ENCODE data around the gene CCDC57. TPM values are rescaled to one million over a fixed set of nuclear protein-coding genes. Genes with fewer than 3 reads are reported as not detected.

The CCDC57 gene
- total and polyA plus RNA-seq, 10 donors: 28.8 to 164 (median 51.9) TPM

DNA sequence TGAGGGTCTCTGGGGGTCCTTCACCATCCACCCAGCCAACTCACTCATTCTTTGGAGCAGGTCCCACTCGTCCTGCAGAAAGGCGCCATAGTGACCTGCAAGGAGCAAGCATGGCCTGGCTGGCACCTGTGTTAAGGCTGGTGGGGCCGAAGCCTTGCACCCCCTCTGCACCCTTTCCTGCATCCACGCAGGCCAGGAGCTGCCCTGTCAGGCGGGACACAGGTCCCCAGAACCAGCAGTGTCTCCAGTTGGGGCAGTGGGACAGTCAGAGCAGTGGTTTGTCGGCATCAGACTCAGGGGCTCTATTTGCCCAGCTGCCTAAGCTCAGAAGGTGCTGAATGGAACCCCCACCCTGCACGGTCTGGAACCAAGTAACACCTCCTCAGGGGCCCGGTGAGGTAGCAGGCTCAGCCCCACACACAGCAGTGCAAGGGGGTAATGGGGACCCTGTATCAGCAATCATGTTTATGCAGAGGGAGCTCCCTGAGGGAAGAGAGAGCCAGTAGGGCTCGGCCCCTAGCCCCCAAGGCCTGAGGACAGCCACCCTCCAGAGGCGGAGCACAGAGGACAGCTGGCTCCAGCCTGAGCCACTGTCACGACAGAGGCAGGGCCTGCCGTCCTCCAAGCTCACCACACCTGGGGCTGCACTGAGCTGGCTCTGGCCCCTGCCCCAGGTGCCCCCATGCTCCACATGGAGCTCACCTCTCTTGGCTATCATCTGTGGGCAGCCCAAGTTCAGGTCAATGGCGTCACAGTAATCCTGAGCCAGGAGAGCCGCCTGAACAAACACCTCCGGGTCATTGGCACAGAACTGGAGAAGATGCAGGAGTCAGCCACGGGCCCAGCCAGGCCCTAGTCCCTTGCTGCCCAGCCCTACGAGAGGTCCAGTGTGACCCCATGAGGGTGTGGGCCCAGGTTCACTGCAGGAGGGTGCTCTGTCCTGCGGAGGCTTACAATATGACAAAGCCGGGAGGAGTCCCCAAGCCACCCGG is 148.9 kb downstream of the CCDC57 start:
- WGBS, 5 donors: 85 to 91% (median 88%) methylated on average over 11 to 20 of the region's 20 CpGs
- Histone ChIP-seq H3K27me3 (replicated peaks in 1 of 7) (no peaks in the 10 kb centered on the region), H3K27ac (peak overlapping the region in 2 of 8 donors; percentile 88 to 92), H3K4me3 (peak overlapping the region in 2 of 8 donors; percentile 73 to 96), H3K9me3 (no peaks in the 10 kb centered on the region), H3K36me3 (peaks cover 0 to 55% (median 46%) of the 10 kb centered on the region in 6 donors), H3K4me1 (peaks cover 17 to 60% (median 39%) of the 10 kb centered on the region in 6 donors)
- TF ChIP-seq POLR2A (IDR thresholded peaks at IDR 0.05) (no peak), POLR2AphosphoS5 (IDR thresholded peaks at IDR 0.05) (no peak)
- TF ChIP-seq, protein P1, sequence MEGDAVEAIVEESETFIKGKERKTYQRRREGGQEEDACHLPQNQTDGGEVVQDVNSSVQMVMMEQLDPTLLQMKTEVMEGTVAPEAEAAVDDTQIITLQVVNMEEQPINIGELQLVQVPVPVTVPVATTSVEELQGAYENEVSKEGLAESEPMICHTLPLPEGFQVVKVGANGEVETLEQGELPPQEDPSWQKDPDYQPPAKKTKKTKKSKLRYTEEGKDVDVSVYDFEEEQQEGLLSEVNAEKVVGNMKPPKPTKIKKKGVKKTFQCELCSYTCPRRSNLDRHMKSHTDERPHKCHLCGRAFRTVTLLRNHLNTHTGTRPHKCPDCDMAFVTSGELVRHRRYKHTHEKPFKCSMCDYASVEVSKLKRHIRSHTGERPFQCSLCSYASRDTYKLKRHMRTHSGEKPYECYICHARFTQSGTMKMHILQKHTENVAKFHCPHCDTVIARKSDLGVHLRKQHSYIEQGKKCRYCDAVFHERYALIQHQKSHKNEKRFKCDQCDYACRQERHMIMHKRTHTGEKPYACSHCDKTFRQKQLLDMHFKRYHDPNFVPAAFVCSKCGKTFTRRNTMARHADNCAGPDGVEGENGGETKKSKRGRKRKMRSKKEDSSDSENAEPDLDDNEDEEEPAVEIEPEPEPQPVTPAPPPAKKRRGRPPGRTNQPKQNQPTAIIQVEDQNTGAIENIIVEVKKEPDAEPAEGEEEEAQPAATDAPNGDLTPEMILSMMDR (IDR thresholded peaks at IDR 0.05 in 8 of 11, conservative IDR thresholded peaks at IDR 0.05 in 3 of 11): no peak
- peak; percentile 46 for DNase-seq
- intact Hi-C loops (cut with DNase I; ENCODE audit: low total_unique reads): no loop called here

DNA sequence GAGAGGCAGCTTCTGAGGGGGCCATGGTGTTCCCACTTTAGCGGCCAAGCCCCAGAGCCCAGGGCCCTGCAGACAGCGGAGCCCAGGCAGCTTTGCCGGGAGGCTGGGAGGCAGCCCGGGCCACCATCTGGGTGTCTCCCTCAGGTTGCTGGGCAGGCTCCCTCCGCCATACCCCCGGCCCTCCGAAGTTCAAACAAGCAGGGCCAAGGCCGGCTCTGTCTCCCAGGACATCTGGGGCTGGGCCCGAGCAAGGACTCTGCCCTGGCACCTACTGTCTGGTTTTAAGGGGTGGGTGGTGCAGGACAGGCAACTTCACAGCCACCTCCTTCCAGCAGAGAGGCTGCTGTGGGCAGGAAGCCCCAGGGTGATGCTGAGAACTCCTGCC is 149.7 kb downstream of the CCDC57 start:
- peaks cover 0 to 62% (median 54%) of the 10 kb centered on the region in 6 donors for H3K36me3 ChIP-seq
- no peaks in the 10 kb centered on the region for H3K27me3 ChIP-seq (replicated peaks in 1 of 7)

DNA sequence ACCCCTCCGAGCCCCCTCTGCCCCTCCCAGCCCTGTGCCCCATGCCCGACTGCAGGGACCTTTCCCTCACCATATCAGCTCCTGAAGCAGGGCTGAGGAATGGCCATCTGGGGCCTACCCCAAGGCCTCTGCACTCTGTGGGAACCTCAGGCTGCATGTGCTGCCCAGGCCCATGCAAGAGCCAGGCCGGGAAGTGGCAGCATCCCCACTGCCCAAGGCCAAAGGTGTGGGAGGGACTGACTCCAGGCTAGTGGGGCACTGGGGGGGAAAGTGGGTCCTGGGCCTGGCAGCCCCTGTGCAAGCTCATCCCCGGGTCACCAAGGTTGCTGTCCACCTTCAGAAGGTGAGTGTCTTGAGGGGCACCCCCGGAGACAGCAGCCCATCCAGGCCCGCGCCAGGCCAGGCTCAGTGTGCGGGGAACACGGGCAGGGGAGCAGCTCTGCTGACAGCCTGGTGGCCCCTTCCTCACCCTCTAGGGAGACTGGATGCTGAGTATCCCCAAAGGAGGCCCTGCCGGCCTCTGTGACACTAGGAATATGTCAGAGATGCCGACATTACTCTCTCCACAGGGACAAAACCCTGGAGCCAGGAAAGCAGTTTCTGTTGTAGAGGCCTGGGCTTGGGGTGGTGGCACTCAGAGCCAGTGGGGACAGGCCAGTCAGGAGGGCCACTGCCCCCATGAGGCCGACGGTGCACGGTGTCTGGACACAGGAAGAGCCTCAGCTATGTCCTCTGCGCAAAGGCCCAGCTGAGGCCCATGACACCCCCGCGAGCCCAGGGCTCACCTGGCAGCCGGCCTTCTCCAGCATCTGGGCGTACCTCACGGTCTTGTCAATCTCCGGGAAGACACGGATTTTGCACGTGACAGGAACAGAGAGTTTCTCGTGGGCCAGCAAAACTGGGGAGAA is 150.3 kb downstream of the CCDC57 start:
- 75 to 95% (median 86%) methylated on average over 17 to 24 of the region's 24 CpGs for WGBS, 5 donors
- intact Hi-C loops (cut with DNase I; ENCODE audit: low total_unique reads): no loop called here

More for the DNA sequence above, 149.7 kb downstream of the CCDC57 start:
- intact Hi-C loops (cut with DNase I; ENCODE audit: low total_unique reads): no loop called here
- H3K9me3 ChIP-seq: no peaks in the 10 kb centered on the region
- H3K4me3 ChIP-seq: no peak overlapping the region
- peaks cover 17 to 67% (median 41%) of the 10 kb centered on the region in 6 donors for H3K4me1 ChIP-seq
- no peak for DNase-seq
- TF ChIP-seq, protein P1 (IDR thresholded peaks at IDR 0.05 in 8 of 11, conservative IDR thresholded peaks at IDR 0.05 in 3 of 11): no peak
- TF ChIP-seq POLR2AphosphoS5 (IDR thresholded peaks at IDR 0.05) (no peak), POLR2A (IDR thresholded peaks at IDR 0.05) (no peak)
- no peak overlapping the region for H3K27ac ChIP-seq
- WGBS, 5 donors: 80 to 97% (median 93%) methylated on average over 1 to 9 of the region's 9 CpGs; no CpG with 5 or more reads in 1 of the 5 donors

More for the DNA sequence above, 150.3 kb downstream of the CCDC57 start:
- Histone ChIP-seq H3K4me3 (no peak overlapping the region), H3K27me3 (replicated peaks in 1 of 7) (no peaks in the 10 kb centered on the region), H3K9me3 (no peaks in the 10 kb centered on the region), H3K36me3 (peaks cover 0 to 69% (median 60%) of the 10 kb centered on the region in 6 donors), H3K4me1 (peaks cover 17 to 74% (median 41%) of the 10 kb centered on the region in 6 donors), H3K27ac (no peak overlapping the region)
- TF ChIP-seq, protein P1 (IDR thresholded peaks at IDR 0.05 in 8 of 11, conservative IDR thresholded peaks at IDR 0.05 in 3 of 11): no peak
- TF ChIP-seq POLR2AphosphoS5 (IDR thresholded peaks at IDR 0.05) (no peak), POLR2A (IDR thresholded peaks at IDR 0.05) (no peak)
- peak; percentile 67 for DNase-seq
